H1 (cell line): ENCODE results near the gene PMEPA1. TPM values are rescaled to one million over a fixed set of nuclear protein-coding genes. Genes with fewer than 3 reads are reported as not detected.

Experiments
- CTCF ChIA-PET: fragments of 300-600 bp; sonication (Branson Sonifier 250); formaldehyde crosslinking; loops from one replicate; lab custom pipeline; 2021; ENCODE audit not compliant: partially characterized antibody; lab: Charles Lee
- POLR2A ChIA-PET: fragments of 300-600 bp; sonication (Branson Sonifier 250); formaldehyde crosslinking; loops from one replicate; lab custom pipeline; 2021; ENCODE audit warnings: inconsistent platforms; ENCODE audit not compliant: partially characterized antibody; lab: Charles Lee
- DNase-seq, 2 experiments: peaks; one replicate each; pipeline versions ENCODE4 v3.0.0 to v3.0.0-alpha.2; 2010 to 2022; ENCODE audit warnings: low spot score in 2 of 2, low read depth in 1 of 2, mixed read lengths in 1 of 2
- FAIRE-seq: peaks from 2 replicates; lab custom pipeline; 2011; peaks lifted over from hg19 to GRCh38; lab: Jason Lieb, UNC
- H2AFZ ChIP-seq: 2 replicates; pipeline ENCODE4 v1.8.1; 2012; ENCODE audit warnings: low read length, inconsistent platforms
- H2AK5ac ChIP-seq: 2 replicates; pipeline ENCODE4 v1.6.1; 2013; ENCODE audit warnings: low read depth, low read length
- H2BK120ac ChIP-seq: replicated peaks from 2 replicates; pipeline ENCODE3; 2013; ENCODE audit warnings: low read depth, low read length, inconsistent platforms
- H2BK12ac ChIP-seq: 2 replicates; pipeline ENCODE4 v1.6.1; 2013; ENCODE audit warnings: low read depth, low read length
- H2BK15ac ChIP-seq: 2 replicates; pipeline ENCODE4 v1.6.1; 2013; ENCODE audit warnings: low read length
- H2BK20ac ChIP-seq: 2 replicates; pipeline ENCODE4 v1.6.1; 2013; ENCODE audit warnings: low read length
- H2BK5ac ChIP-seq: 2 replicates; pipeline ENCODE4 v1.6.1; 2013; ENCODE audit warnings: low read depth, low read length
- H3K14ac ChIP-seq: 2 replicates; pipeline ENCODE4 v1.6.1; 2013; ENCODE audit warnings: inconsistent platforms; ENCODE audit not compliant: insufficient read length
- H3K18ac ChIP-seq: 2 replicates; pipeline ENCODE4 v1.6.1; 2013; ENCODE audit warnings: low read length; ENCODE audit errors: extremely low read depth
- H3K23ac ChIP-seq: 2 replicates; pipeline ENCODE4 v1.6.1; 2013; ENCODE audit warnings: inconsistent platforms; ENCODE audit not compliant: insufficient read length
- H3K23me2 ChIP-seq: 2 replicates; pipeline ENCODE4 v1.6.1; 2013; ENCODE audit warnings: low read depth, low read length
- H3K27ac ChIP-seq: 2 replicates; pipeline ENCODE4 v1.6.1; 2011; ENCODE audit warnings: low read depth, low read length, inconsistent platforms
- H3K27me3 ChIP-seq, 4 experiments: replicated peaks in 1 of 4; 1 replicate in 1 of 4; 2 replicates in 3 of 4; pipeline versions ENCODE4 v1.6.1 to v1.8.1; 2011 to 2013; ENCODE audit warnings: low read length in 3 of 4, mild to moderate bottlenecking in 3 of 4, inconsistent platforms in 2 of 4, mixed read lengths in 2 of 4, moderate library complexity in 1 of 4; ENCODE audit not compliant: control insufficient read depth in 3 of 4, insufficient read depth in 3 of 4; ENCODE audit errors: extremely low read depth in 1 of 4
- H3K36me3 ChIP-seq, 4 experiments: 2 replicates each; pipeline versions ENCODE4 v1.6.1 to v1.8.1; 2011 to 2013; ENCODE audit warnings: mild to moderate bottlenecking in 4 of 4, low read length in 3 of 4, moderate library complexity in 2 of 4, control low read depth in 1 of 4, inconsistent platforms in 1 of 4; ENCODE audit not compliant: insufficient read depth in 4 of 4, control insufficient read depth in 2 of 4
- H3K4ac ChIP-seq: replicated peaks from 2 replicates; pipeline ENCODE3; 2013; ENCODE audit warnings: low read length, low read depth, mixed read lengths, inconsistent platforms; ENCODE audit not compliant: insufficient read length
- H3K4me1 ChIP-seq, 4 experiments: replicated peaks in 1 of 4; 1 replicate in 1 of 4; 2 replicates in 3 of 4; pipeline versions ENCODE4 v1.6.1 to v1.8.1; 2011 to 2013; ENCODE audit warnings: low read length in 3 of 4, inconsistent platforms in 2 of 4, mixed read lengths in 1 of 4; ENCODE audit not compliant: insufficient read depth in 4 of 4, control insufficient read depth in 3 of 4
- H3K4me2 ChIP-seq, 2 experiments: 2 replicates each; pipeline versions ENCODE4 v1.6.1 to v1.8.1; 2011 to 2013; ENCODE audit warnings: low read depth in 2 of 2, low read length in 2 of 2, control low read depth in 1 of 2, inconsistent platforms in 1 of 2, mild to moderate bottlenecking in 1 of 2; ENCODE audit not compliant: insufficient read depth in 1 of 2
- H3K4me3 ChIP-seq, 4 experiments: fragments of 200-600, 300-600 bp in 1 of 4; sonication (generic), shearing (Covaris generic), sonication (Bioruptor Twin) in 1 of 4; 2 replicates each; pipeline versions ENCODE4 v1.5.1 to v1.8.1; 2011 to 2016; ENCODE audit warnings: low read length in 4 of 4, low read depth in 3 of 4, control low read depth in 2 of 4, inconsistent platforms in 2 of 4, mild to moderate bottlenecking in 2 of 4, mixed read lengths in 1 of 4, moderate library complexity in 1 of 4; ENCODE audit not compliant: insufficient read depth in 2 of 4; ENCODE audit errors: extremely low read depth in 1 of 4
- H3K56ac ChIP-seq: replicated peaks from 2 replicates; pipeline ENCODE3; 2013; ENCODE audit warnings: low read depth, mild to moderate bottlenecking, mixed read lengths, low read length, inconsistent platforms; ENCODE audit not compliant: insufficient read length
- H3K79me1 ChIP-seq: 2 replicates; pipeline ENCODE4 v1.6.1; 2013; ENCODE audit warnings: low read depth, low read length, control low read depth
- H3K79me2 ChIP-seq, 2 experiments: 2 replicates each; pipeline versions ENCODE4 v1.6.1 to v1.8.1; 2012 to 2013; ENCODE audit warnings: low read length in 2 of 2, mild to moderate bottlenecking in 2 of 2, inconsistent platforms in 1 of 2; ENCODE audit not compliant: insufficient read depth in 2 of 2, control insufficient read depth in 1 of 2
- H3K9ac ChIP-seq, 4 experiments: replicated peaks in 1 of 4; 1 replicate in 1 of 4; 2 replicates in 3 of 4; pipeline versions ENCODE4 v1.6.1 to v1.8.1; 2011 to 2013; ENCODE audit warnings: low read depth in 3 of 4, low read length in 3 of 4, control low read depth in 2 of 4, mild to moderate bottlenecking in 2 of 4, moderate library complexity in 2 of 4, inconsistent platforms in 1 of 4; ENCODE audit errors: extremely low read depth in 1 of 4
- H3K9me3 ChIP-seq, 2 experiments: 2 replicates each; pipeline versions ENCODE4 v1.6.1 to v1.8.1; 2012 to 2013; ENCODE audit warnings: mild to moderate bottlenecking in 2 of 2, moderate library complexity in 2 of 2, control low read depth in 1 of 2, inconsistent platforms in 1 of 2, low read depth in 1 of 2, low read length in 1 of 2, mixed read lengths in 1 of 2; ENCODE audit not compliant: insufficient read depth in 2 of 2
- H4K20me1 ChIP-seq, 2 experiments: replicated peaks in 1 of 2; 2 replicates each; pipeline versions ENCODE3 to v1.8.1; 2011 to 2013; ENCODE audit warnings: inconsistent platforms in 2 of 2, low read length in 2 of 2, mild to moderate bottlenecking in 1 of 2; ENCODE audit not compliant: insufficient read depth in 2 of 2, control insufficient read depth in 1 of 2
- H4K5ac ChIP-seq: 2 replicates; pipeline ENCODE4 v1.6.1; 2013; ENCODE audit warnings: low read length, low read depth, mixed read lengths, inconsistent platforms; ENCODE audit not compliant: insufficient read length
- H4K8ac ChIP-seq: 2 replicates; pipeline ENCODE4 v1.8.0; 2013; ENCODE audit warnings: mild to moderate bottlenecking, moderate library complexity, low read length, inconsistent platforms; ENCODE audit not compliant: insufficient read depth; ENCODE audit errors: extremely low read depth
- H4K91ac ChIP-seq: replicated peaks from 2 replicates; pipeline ENCODE3; 2013; ENCODE audit warnings: low read length, mixed read lengths, inconsistent platforms; ENCODE audit not compliant: insufficient read length
- CREB1 ChIP-seq: IDR thresholded peaks from 2 replicates; pipeline ENCODE4 v1.6.1; 2012; ENCODE audit warnings: inconsistent platforms
- EGR1 ChIP-seq: IDR thresholded peaks from 2 replicates; pipeline ENCODE4 v1.6.1; 2011; ENCODE audit warnings: low read depth, low read length, borderline replicate concordance
- GTF2F1 ChIP-seq: IDR thresholded peaks from 2 replicates; pipeline ENCODE4 v1.6.1; 2012; ENCODE audit warnings: low read depth, low read length, improper control_type of control experiment, borderline replicate concordance
- PHF8 ChIP-seq: fragments of 200-600 bp; sonication (generic); conservative IDR thresholded peaks from 2 replicates; pipeline ENCODE4 v1.7.1; 2012; ENCODE audit warnings: low read depth, mild to moderate bottlenecking, inconsistent platforms, low read length, moderate library complexity
- RAD21 ChIP-seq, 2 experiments: IDR thresholded peaks in 1 of 2; conservative IDR thresholded peaks in 1 of 2; 2 replicates each; pipeline ENCODE4 v1.6.1; 2011; ENCODE audit warnings: low read depth in 2 of 2, low read length in 2 of 2, improper control_type of control experiment in 1 of 2, inconsistent platforms in 1 of 2, mild to moderate bottlenecking in 1 of 2, moderate library complexity in 1 of 2
- SIN3A ChIP-seq, 2 experiments: IDR thresholded peaks in 1 of 2; conservative IDR thresholded peaks in 1 of 2; 2 replicates each; pipeline ENCODE4 v1.6.1; 2011 to 2012; ENCODE audit warnings: low read length in 2 of 2, improper control_type of control experiment in 1 of 2, low read depth in 1 of 2, mild to moderate bottlenecking in 1 of 2
- SP1 ChIP-seq: IDR thresholded peaks from 2 replicates; pipeline ENCODE4 v1.6.1; 2011; ENCODE audit warnings: low read depth, low read length
- SP4 ChIP-seq: IDR thresholded peaks from 2 replicates; pipeline ENCODE4 v1.6.1; 2012; ENCODE audit warnings: low read length, inconsistent platforms
- WGBS, 2 experiments: shearing (Covaris generic) in 1 of 2; methylation state at CpG; one replicate each; pipeline versions ENCODE4 v1.1.6 to v1.1.7; 2013 to 2015; ENCODE audit warnings: low lambda C conversion rate in 2 of 2, mixed read lengths in 2 of 2, inconsistent platforms in 1 of 2, low coverage in 1 of 2, missing lambda C conversion rate in 1 of 2; ENCODE audit not compliant: insufficient replicate concordance in 2 of 2, insufficient coverage in 1 of 2, insufficient read length in 1 of 2; ENCODE audit errors: extremely low coverage in 1 of 2, missing lambda C conversion rate in 1 of 2; 5-methylcytosine and 5-hydroxymethylcytosine counted together
- polyA plus RNA-seq, 7 experiments: library from polyadenylated mRNA; depleted of rRNA in 3 of 7; stranded (reverse) in 5 of 7; unstranded in 2 of 7; fragments of >200 nt in 5 of 7; fragments of 200-250 nt in 2 of 7; gene quantifications; 1 replicate in 5 of 7; 2 replicates in 1 of 7; 4 replicates in 1 of 7; pipeline versions ENCODE4 v1.2.1 to v1.2.3, GENCODE V29; 2011 to 2013; ENCODE audit warnings: missing spikeins in 2 of 7, mixed read lengths in 2 of 7
- total RNA-seq: library from RNA; stranded (reverse); fragmentation: NEBNext Ultra II Directional; extraction: Animal tissue kit (Norgen Biotek cat#: 25700); gene quantifications from 2 replicates; pipeline ENCODE4 v1.2.1, GENCODE V29; 2021

The PMEPA1 gene
- total and polyA plus RNA-seq, 2 of the 8 experiments (the other 6 are each of a cell fraction or from before 2014, with no cell fraction given) = 12.7 to 20.5 TPM

GRCh38 chr20:57608516-57608915, 101.3 kb downstream of the PMEPA1 start:
- POLR2A ChIA-PET = no interaction called here
- FAIRE-seq (no peak), DNase-seq (no peak)
- Histone ChIP-seq H3K23ac (no peak overlapping the region), H3K4me2 (no peak overlapping the region), H4K8ac (no peak overlapping the region), H3K79me2 (no peaks in the 10 kb centered on the region), H4K20me1 (no peaks in the 10 kb centered on the region), H3K56ac (no peak overlapping the region), H3K9me3 (no peaks in the 10 kb centered on the region), H3K4ac (no peak overlapping the region), H3K79me1 (no peaks in the 10 kb centered on the region), H2AFZ (no peak overlapping the region), H3K9ac (no peak overlapping the region), H2AK5ac (no peak overlapping the region), H2BK15ac (no peak overlapping the region), H3K27me3 (no peaks in the 10 kb centered on the region), H3K23me2 (no peaks in the 10 kb centered on the region), H3K4me1 (peaks cover 0 to 1% (median 0%) of the 10 kb centered on the region in 4 experiments; a peak in 1 of 7 replicates), H4K5ac (no peak overlapping the region), H2BK20ac (no peak overlapping the region), H4K91ac (no peak overlapping the region), H3K36me3 (no peaks in the 10 kb centered on the region), H3K27ac (no peak overlapping the region), H3K4me3 (no peak overlapping the region), H3K18ac (no peak overlapping the region), H2BK120ac (no peak overlapping the region), H2BK12ac (no peak overlapping the region), H2BK5ac (no peak overlapping the region), H3K14ac (no peak overlapping the region)
- TF ChIP-seq PHF8 = no peak
- no peak for TF ChIP-seq SP4
- TF ChIP-seq SP1 = no peak
- TF ChIP-seq RAD21 (IDR thresholded peaks at IDR 0.05 in 1 of 2, conservative IDR thresholded peaks at IDR 0.05 in 1 of 2; ENCODE audit: low read depth in 2 of 2, low read length in 2 of 2) = no peak
- TF ChIP-seq GTF2F1 = no peak
- TF ChIP-seq SIN3A (conservative IDR thresholded peaks at IDR 0.05 in 1 of 2, IDR thresholded peaks at IDR 0.05 in 1 of 2; ENCODE audit: low read depth in 1 of 2, low read length in 2 of 2) = no peak
- no peak for TF ChIP-seq CREB1
- TF ChIP-seq EGR1 = no peak
- 92% methylated on average over 7 of the region's 7 CpGs; no CpG with 5 or more reads in 1 of the 2 experiments for WGBS, 2 experiments
- CTCF ChIA-PET = interaction anchor here (0.9 to 2.1 kb wide), 3 partner anchors 11 to 19 kb away, joined by 3 to 9 read pairs (median 5); partner anchors contain the start of gene ZBP1
